Measurements from ENCODE around the gene ARID1B. TPM values are rescaled to one million over a fixed set of nuclear protein-coding genes. Genes with fewer than 3 reads are reported as not detected.

Gene ARID1B
- total RNA-seq, 1 experiment from 2014 or later: 58.8 TPM

DNA sequence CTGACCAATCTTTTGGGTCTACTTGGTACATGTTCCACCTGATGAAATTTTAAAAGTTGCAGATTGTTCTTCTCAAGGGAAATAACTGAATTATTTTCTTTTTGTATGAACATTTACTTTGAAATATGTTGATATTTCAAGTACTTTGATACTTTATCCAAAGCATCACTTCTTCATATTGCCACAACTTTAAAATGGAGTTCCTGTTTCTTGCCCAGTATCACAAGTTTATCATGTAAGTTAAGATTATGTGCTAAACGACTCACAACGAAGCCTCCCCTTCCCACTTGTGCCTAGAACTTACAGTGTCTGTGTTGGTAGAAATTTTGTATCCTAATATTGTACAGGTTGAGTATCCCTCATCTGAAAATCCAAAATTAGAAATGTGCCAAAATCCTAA is 108.4 kb downstream of the ARID1B start:
- H3K9me3 Mint-ChIP-seq (ENCODE audit: unreplicated experiment): no peaks in the 10 kb centered on the region
- Histone ChIP-seq H3K36me3 (ENCODE audit: control insufficient read depth, insufficient read depth, low read length) (no peaks in the 10 kb centered on the region), H3K9me3 (no peaks in the 10 kb centered on the region), H3K27me3 (replicated peaks; ENCODE audit: control insufficient read depth, insufficient read depth, low read length) (no peaks in the 10 kb centered on the region), H3K4me1 (no peaks in the 10 kb centered on the region), H3K4me3 (ENCODE audit: low read depth, low read length) (no peak overlapping the region)
- no peaks in the 10 kb centered on the region for H3K36me3 Mint-ChIP-seq (ENCODE audit: insufficient read depth, unreplicated experiment)
- no TSS peak for BruUV-seq (replicated peaks)
- ChIA-PET POLR2A (no interaction called here), CTCF (no interaction called here)
- intact Hi-C loops (cut with micrococcal nuclease; ENCODE audit: unreplicated experiment): no loop called here
- peaks cover 13% of the 10 kb centered on the region for H3K4me1 Mint-ChIP-seq (ENCODE audit: low read depth, unreplicated experiment)
- no peak for TF ChIP-seq CTCF (IDR thresholded peaks at IDR 0.05; ENCODE audit: insufficient read depth in 1 of 2, low read depth in 1 of 2, low read length in 1 of 2, severe bottlenecking in 1 of 2, unreplicated experiment in 1 of 2)
- no peak overlapping the region for H3K4me3 Mint-ChIP-seq (ENCODE audit: unreplicated experiment)
- no peak for DNase-seq
- H3K27ac Mint-ChIP-seq (ENCODE audit: unreplicated experiment): no peak overlapping the region
- no peaks in the 10 kb centered on the region for H3K27me3 Mint-ChIP-seq (ENCODE audit: insufficient read depth, unreplicated experiment)

DNA sequence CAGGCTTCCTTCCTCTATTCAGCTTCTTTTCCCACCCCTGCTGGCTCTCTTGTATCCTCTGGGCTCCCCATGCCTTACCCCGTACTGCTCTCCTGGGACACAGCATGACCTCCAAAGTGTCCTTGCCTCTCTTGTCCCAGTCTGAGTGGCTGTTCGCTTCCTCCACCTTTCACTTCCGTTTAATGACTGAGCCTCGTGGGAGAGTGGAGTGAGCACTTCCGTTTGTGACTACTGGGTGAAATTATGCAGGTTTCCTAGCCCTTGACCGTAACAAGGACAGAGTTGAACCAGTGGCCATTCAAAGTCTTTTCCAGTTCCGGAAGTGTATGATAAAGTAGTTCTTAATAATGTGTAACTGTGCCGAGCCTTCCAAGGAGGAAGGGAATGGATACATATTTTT is 109.2 kb downstream of the ARID1B start:
- no peaks in the 10 kb centered on the region for H3K9me3 Mint-ChIP-seq (ENCODE audit: unreplicated experiment)
- Histone ChIP-seq H3K9me3 (no peaks in the 10 kb centered on the region), H3K4me1 (no peaks in the 10 kb centered on the region), H3K27me3 (replicated peaks; ENCODE audit: control insufficient read depth, insufficient read depth, low read length) (no peaks in the 10 kb centered on the region), H3K36me3 (ENCODE audit: control insufficient read depth, insufficient read depth, low read length) (no peaks in the 10 kb centered on the region), H3K4me3 (ENCODE audit: low read depth, low read length) (no peak overlapping the region)
- POLR2A ChIA-PET: no interaction called here
- intact Hi-C loops (cut with micrococcal nuclease; ENCODE audit: unreplicated experiment): no loop called here
- CTCF ChIA-PET: no interaction called here
- peaks cover 13% of the 10 kb centered on the region for H3K4me1 Mint-ChIP-seq (ENCODE audit: low read depth, unreplicated experiment)
- no peaks in the 10 kb centered on the region for H3K36me3 Mint-ChIP-seq (ENCODE audit: insufficient read depth, unreplicated experiment)
- no peaks in the 10 kb centered on the region for H3K27me3 Mint-ChIP-seq (ENCODE audit: insufficient read depth, unreplicated experiment)
- TF ChIP-seq CTCF (IDR thresholded peaks at IDR 0.05; ENCODE audit: insufficient read depth in 1 of 2, low read depth in 1 of 2, low read length in 1 of 2, severe bottlenecking in 1 of 2, unreplicated experiment in 1 of 2): no peak
- no TSS peak for BruUV-seq (replicated peaks)
- no peak for DNase-seq
- no peak overlapping the region for H3K27ac Mint-ChIP-seq (ENCODE audit: unreplicated experiment)
- H3K4me3 Mint-ChIP-seq (ENCODE audit: unreplicated experiment): no peak overlapping the region

GRCh38 chr6:156887623-156888269 is 110.6 kb downstream of the ARID1B start:
- DNase-seq: no peak
- no TSS peak for BruUV-seq (replicated peaks)
- Histone ChIP-seq H3K36me3 (ENCODE audit: control insufficient read depth, insufficient read depth, low read length) (no peaks in the 10 kb centered on the region), H3K4me3 (ENCODE audit: low read depth, low read length) (no peak overlapping the region), H3K9me3 (no peaks in the 10 kb centered on the region), H3K4me1 (no peaks in the 10 kb centered on the region), H3K27me3 (replicated peaks; ENCODE audit: control insufficient read depth, insufficient read depth, low read length) (no peaks in the 10 kb centered on the region)
- Mint-ChIP-seq H3K27ac (ENCODE audit: unreplicated experiment) (no peak overlapping the region), H3K36me3 (ENCODE audit: insufficient read depth, unreplicated experiment) (no peaks in the 10 kb centered on the region), H3K4me3 (ENCODE audit: unreplicated experiment) (no peak overlapping the region), H3K4me1 (ENCODE audit: low read depth, unreplicated experiment) (peaks cover 13% of the 10 kb centered on the region), H3K27me3 (ENCODE audit: insufficient read depth, unreplicated experiment) (no peaks in the 10 kb centered on the region), H3K9me3 (ENCODE audit: unreplicated experiment) (no peaks in the 10 kb centered on the region)
- POLR2A ChIA-PET: interaction anchor here (0.6 kb wide), 1 partner anchor 537 kb away, joined by 7 read pairs; no protein-coding TSS in a partner anchor
- no peak for TF ChIP-seq CTCF (IDR thresholded peaks at IDR 0.05; ENCODE audit: insufficient read depth in 1 of 2, low read depth in 1 of 2, low read length in 1 of 2, severe bottlenecking in 1 of 2, unreplicated experiment in 1 of 2)
- intact Hi-C loops (cut with micrococcal nuclease; ENCODE audit: unreplicated experiment): no loop called here
- CTCF ChIA-PET: no interaction called here

Measured in Caco-2 (cell line).